ENCODE measurements around the gene ADCY5.

The ADCY5 gene

GRCh38 chr3:123447749-123448517 lies 957 bp downstream of the ADCY5 start:
- no peak for TF ChIP-seq CTCF (conservative IDR thresholded peaks at IDR 0.05)
- TF ChIP-seq ZFX (IDR thresholded peaks at IDR 0.05): no peak
- H3K27ac ChIP-seq: no peak overlapping the region

GRCh38 chr3:123447416-123447748 lies 1.5 kb downstream of the ADCY5 start:
- TF ChIP-seq ZFX (IDR thresholded peaks at IDR 0.05) (no peak), CTCF (conservative IDR thresholded peaks at IDR 0.05) (no peak)

DNA sequence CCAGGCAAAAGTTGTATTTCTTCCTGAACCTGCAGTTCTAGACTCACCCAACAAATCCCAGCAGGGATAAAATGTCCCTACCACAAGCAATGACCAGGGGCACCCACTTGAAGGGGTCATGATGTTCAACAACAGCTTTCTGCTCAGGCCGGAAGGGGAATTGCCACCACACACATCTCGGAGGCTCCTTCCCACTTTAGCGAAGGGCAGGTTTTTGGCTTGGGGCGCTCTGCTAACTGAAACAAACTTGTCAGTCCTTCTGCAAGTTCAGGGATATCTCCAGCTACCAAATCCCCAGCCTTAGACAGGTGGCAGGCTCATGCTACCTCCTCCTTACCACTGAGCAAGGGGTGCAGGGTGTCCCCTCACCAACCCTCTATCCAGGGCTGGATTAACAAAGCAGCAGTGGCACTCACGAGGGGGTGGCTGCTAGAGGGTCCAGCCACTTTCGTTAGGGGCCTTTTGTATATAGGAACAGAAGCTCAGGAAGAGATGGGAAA lies 2.2 kb downstream of the ADCY5 start:
- TF ChIP-seq CTCF (conservative IDR thresholded peaks at IDR 0.05): no peak
- no peak for TF ChIP-seq ZFX (IDR thresholded peaks at IDR 0.05)
- no peak overlapping the region for H3K27ac ChIP-seq

More at GRCh38 chr3:123447416-123447748, 1.5 kb downstream of the ADCY5 start:
- no peak overlapping the region for H3K27ac ChIP-seq

DNA sequence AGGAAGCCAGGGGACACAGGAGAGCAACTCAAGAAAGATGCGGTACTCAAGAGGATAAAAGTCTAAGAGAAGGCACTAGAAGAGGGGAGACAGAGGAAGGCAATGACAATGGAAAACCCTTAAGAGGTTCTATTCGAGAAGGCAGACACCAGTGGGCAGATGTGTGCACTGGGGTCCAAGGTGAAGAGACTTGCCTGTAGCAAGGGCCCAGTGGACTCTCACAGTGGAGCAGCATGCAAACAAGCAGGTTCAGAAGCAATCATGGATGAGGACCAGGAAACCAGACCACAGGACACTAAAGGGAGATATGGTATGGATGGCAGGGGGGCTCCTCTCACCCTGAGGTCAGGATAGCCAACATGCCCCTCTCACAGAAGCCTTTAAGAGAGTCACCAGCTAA lies 2.7 kb downstream of the ADCY5 start:
- no peak for TF ChIP-seq CTCF (conservative IDR thresholded peaks at IDR 0.05)
- no peak for TF ChIP-seq ZFX (IDR thresholded peaks at IDR 0.05)
- no peak overlapping the region for H3K27ac ChIP-seq

DNA sequence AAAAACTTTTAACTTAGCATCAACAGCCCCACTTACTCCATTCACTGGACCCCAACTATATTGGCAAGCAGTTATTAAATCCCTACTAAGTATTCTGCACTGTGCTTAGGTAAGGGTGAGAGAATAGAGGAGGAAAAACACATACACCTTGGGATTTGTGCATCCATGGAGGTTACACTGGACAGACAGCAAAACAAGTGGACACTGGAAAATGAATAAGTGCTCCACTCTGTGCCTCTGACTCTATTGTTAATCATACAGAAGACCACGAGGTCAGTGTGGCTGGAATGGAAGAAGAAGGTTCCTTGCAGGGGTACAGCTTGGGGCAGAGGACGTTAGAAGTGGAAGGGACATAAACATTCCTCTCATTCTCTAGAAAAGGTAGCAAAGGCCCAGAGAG lies 3.2 kb downstream of the ADCY5 start:
- no peak for TF ChIP-seq ZFX (IDR thresholded peaks at IDR 0.05)
- no peak for TF ChIP-seq CTCF (conservative IDR thresholded peaks at IDR 0.05)
- H3K27ac ChIP-seq: no peak overlapping the region

- TF ChIP-seq ZFX (IDR thresholded peaks at IDR 0.05) (no peak), CTCF (conservative IDR thresholded peaks at IDR 0.05) (no peak; the same call in 1 of the 2 replicates)
- no peak overlapping the region for H3K27ac ChIP-seq
Measured at GRCh38 chr3:123444744-123445143, 4.1 kb downstream of the ADCY5 start.

DNA sequence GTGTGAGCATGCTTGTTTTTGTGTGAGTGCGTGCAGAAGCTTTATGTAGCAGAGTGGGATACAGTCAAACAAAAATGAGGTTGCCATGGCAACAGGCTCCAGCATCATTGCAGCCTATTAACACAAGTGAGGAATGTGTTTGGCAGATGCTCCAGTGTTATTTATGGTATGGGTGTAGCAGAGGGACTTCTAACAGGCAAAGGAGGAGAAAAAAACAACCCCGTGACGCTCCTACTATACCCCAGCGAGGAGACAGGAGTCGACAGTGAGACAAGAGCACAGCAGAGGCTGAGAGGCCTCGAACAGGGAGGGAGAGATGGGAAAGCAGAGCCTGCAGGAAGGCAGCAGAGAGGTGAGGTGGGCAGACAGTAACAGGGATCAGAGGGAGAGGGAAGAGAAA lies 4.9 kb downstream of the ADCY5 start:
- no peak overlapping the region for H3K27ac ChIP-seq
- no peak for TF ChIP-seq ZFX (IDR thresholded peaks at IDR 0.05)
- no peak for TF ChIP-seq CTCF (conservative IDR thresholded peaks at IDR 0.05)
